ENCODE data around the gene HSPH1. TPM values are rescaled to one million over a fixed set of nuclear protein-coding genes. Genes with fewer than 3 reads are reported as not detected.

HSPH1 gene
- total and polyA plus RNA-seq, 2 of the 8 experiments (the other 6 are each of a cell fraction or from before 2014, with no cell fraction given) = 14.2 to 145 TPM

DNA sequence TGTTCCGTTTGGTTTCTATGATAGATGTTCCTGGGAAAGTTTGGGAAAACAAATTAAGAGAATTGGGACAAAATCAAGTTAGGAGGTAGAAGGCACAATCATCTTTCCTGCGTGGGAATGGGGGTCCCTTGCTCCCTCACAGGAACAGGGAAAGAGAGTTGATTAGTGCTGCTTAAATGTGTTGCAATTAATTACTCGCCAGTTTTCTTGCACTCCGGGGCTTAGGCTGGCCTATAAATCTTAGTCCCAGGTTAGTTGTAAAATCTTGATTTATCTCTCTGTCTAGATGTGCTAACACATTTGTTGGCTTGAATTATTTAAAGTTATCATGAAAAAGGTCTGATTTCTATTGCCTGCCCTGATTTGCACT, 48.1 kb upstream of the HSPH1 start:
- Histone ChIP-seq H3K23me2 (ENCODE audit: low read depth, low read length) (no peaks in the 10 kb centered on the region; the same call in 1 of the 2 replicates), H2BK120ac (replicated peaks; ENCODE audit: low read depth, low read length) (no peak overlapping the region), H4K20me1 (replicated peaks in 1 of 2; ENCODE audit: control insufficient read depth in 1 of 2, insufficient read depth in 2 of 2, low read length in 2 of 2) (no peaks in the 10 kb centered on the region), H3K27me3 (replicated peaks in 1 of 4; ENCODE audit: control insufficient read depth in 3 of 4, extremely low read depth in 1 of 4, insufficient read depth in 3 of 4, low read length in 3 of 4) (no peaks in the 10 kb centered on the region), H3K18ac (ENCODE audit: extremely low read depth, low read length) (no peak overlapping the region), H3K4me1 (replicated peaks in 1 of 4; ENCODE audit: control insufficient read depth in 3 of 4, insufficient read depth in 4 of 4, low read length in 3 of 4) (peaks cover 0 to 12% (median 7%) of the 10 kb centered on the region in 4 experiments; a peak in 5 of 7 replicates), H3K14ac (ENCODE audit: insufficient read length) (no peak overlapping the region), H4K91ac (replicated peaks; ENCODE audit: insufficient read length, low read length) (no peak overlapping the region), H2BK20ac (ENCODE audit: low read length) (no peak overlapping the region), H3K79me2 (ENCODE audit: control insufficient read depth in 1 of 2, insufficient read depth in 2 of 2, low read length in 2 of 2) (no peaks in the 10 kb centered on the region), H3K36me3 (ENCODE audit: control insufficient read depth in 2 of 4, insufficient read depth in 4 of 4, low read length in 3 of 4) (no peaks in the 10 kb centered on the region), H4K8ac (ENCODE audit: extremely low read depth, insufficient read depth, low read length) (no peak overlapping the region), H2BK12ac (ENCODE audit: low read depth, low read length) (no peak overlapping the region), H3K56ac (replicated peaks; ENCODE audit: insufficient read length, low read depth, low read length) (no peak overlapping the region), H3K4ac (replicated peaks; ENCODE audit: insufficient read length, low read depth, low read length) (no peak overlapping the region), H3K4me2 (ENCODE audit: insufficient read depth in 1 of 2, low read depth in 2 of 2, low read length in 2 of 2) (no peak overlapping the region), H2AK5ac (ENCODE audit: low read depth, low read length) (no peak overlapping the region), H4K5ac (ENCODE audit: insufficient read length, low read depth, low read length) (no peak overlapping the region), H3K9ac (replicated peaks in 1 of 4; ENCODE audit: extremely low read depth in 1 of 4, low read depth in 3 of 4, low read length in 3 of 4) (no peak overlapping the region), H3K23ac (ENCODE audit: insufficient read length) (no peak overlapping the region), H3K27ac (ENCODE audit: low read depth, low read length) (no peak overlapping the region), H2BK5ac (ENCODE audit: low read depth, low read length) (no peak overlapping the region), H2BK15ac (ENCODE audit: low read length) (no peak overlapping the region), H3K9me3 (ENCODE audit: insufficient read depth in 2 of 2, low read depth in 1 of 2, low read length in 1 of 2) (no peaks in the 10 kb centered on the region), H2AFZ (ENCODE audit: low read length) (no peak overlapping the region), H3K4me3 (ENCODE audit: extremely low read depth in 1 of 4, insufficient read depth in 2 of 4, low read depth in 3 of 4, low read length in 4 of 4) (no peak overlapping the region), H3K79me1 (ENCODE audit: low read depth, low read length) (no peaks in the 10 kb centered on the region)
- 78% methylated on average over 4 of the region's 4 CpGs; no CpG with 5 or more reads in 1 of the 2 experiments for WGBS, 2 experiments (ENCODE audit: extremely low coverage in 1 of 2, insufficient coverage in 1 of 2, insufficient read length in 1 of 2, insufficient replicate concordance in 2 of 2, low coverage in 1 of 2, low lambda C conversion rate in 2 of 2, missing lambda C conversion rate in 1 of 2)
- FAIRE-seq = no peak
- POLR2A ChIA-PET (ENCODE audit: partially characterized antibody) = interaction anchor here (1.0 kb wide), 1 partner anchor 9 kb away, joined by 3 read pairs; no protein-coding TSS in a partner anchor
- no peak for DNase-seq (ENCODE audit: low read depth in 1 of 2, low spot score in 2 of 2)
- CTCF ChIA-PET (ENCODE audit: partially characterized antibody) = interaction anchor here (0.7 to 2.5 kb wide), 5 partner anchors 9 to 37 kb away, joined by 3 to 8 read pairs (median 5); no protein-coding TSS in a partner anchor
- TF ChIP-seq EZH2 (IDR thresholded peaks at IDR 0.05; ENCODE audit: low read depth, low read length, severe bottlenecking) = no peak
- TF ChIP-seq KDM1A (IDR thresholded peaks at IDR 0.05; ENCODE audit: borderline replicate concordance, low read length) = no peak
- no peak for TF ChIP-seq BRCA1 (IDR thresholded peaks at IDR 0.05; ENCODE audit: low read depth, low read length)
- TF ChIP-seq TAF7 (optimal IDR thresholded peaks at IDR 0.05; ENCODE audit: borderline replicate concordance, low read depth, low read length) = no peak
- no peak for TF ChIP-seq KDM4A (IDR thresholded peaks at IDR 0.05; ENCODE audit: low read depth, low read length, severe bottlenecking)
- no peak for TF ChIP-seq JUN (IDR thresholded peaks at IDR 0.05; ENCODE audit: low read depth, low read length)
- TF ChIP-seq HDAC6 (IDR thresholded peaks at IDR 0.05; ENCODE audit: low read depth, low read length) = no peak
- no peak for TF ChIP-seq CTBP2 (IDR thresholded peaks at IDR 0.05; ENCODE audit: borderline replicate concordance, insufficient read depth, insufficient read length, low read length)
- TF ChIP-seq SIN3A (conservative IDR thresholded peaks at IDR 0.05 in 1 of 2, IDR thresholded peaks at IDR 0.05 in 1 of 2; ENCODE audit: low read depth in 1 of 2, low read length in 2 of 2) = no peak
- TF ChIP-seq RNF2 (IDR thresholded peaks at IDR 0.05; ENCODE audit: borderline replicate concordance, low read depth, low read length, missing control alignments, poor library complexity, severe bottlenecking) = no peak

All from H1 (cell line).